Measurements from ENCODE around the gene STK31. TPM values are rescaled to one million over a fixed set of nuclear protein-coding genes. Genes with fewer than 3 reads are reported as not detected.

The STK31 gene
- total RNA-seq, 2 experiments from 2014 or later = 0.20 to 0.30 TPM

DNA sequence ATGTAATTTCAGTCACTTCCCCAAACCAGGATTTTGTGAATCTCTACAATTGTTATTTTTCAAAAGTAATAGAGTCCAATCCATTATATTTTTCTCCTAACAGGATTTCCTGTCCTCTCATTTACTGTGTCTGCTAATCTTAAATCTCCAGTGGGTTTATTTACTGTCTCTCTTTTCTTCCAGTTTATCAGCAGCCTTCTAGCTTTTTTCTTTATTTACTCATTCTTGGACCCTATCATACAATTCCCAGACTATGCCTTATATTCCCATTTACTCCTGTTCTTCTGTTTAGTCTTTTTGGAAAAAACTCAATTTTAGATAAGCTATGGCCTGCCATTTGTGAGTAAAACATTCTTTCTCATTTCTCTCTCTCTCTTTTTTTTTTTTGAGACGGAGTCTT, 94.7 kb downstream of the STK31 start:
- TF ChIP-seq, protein P1, sequence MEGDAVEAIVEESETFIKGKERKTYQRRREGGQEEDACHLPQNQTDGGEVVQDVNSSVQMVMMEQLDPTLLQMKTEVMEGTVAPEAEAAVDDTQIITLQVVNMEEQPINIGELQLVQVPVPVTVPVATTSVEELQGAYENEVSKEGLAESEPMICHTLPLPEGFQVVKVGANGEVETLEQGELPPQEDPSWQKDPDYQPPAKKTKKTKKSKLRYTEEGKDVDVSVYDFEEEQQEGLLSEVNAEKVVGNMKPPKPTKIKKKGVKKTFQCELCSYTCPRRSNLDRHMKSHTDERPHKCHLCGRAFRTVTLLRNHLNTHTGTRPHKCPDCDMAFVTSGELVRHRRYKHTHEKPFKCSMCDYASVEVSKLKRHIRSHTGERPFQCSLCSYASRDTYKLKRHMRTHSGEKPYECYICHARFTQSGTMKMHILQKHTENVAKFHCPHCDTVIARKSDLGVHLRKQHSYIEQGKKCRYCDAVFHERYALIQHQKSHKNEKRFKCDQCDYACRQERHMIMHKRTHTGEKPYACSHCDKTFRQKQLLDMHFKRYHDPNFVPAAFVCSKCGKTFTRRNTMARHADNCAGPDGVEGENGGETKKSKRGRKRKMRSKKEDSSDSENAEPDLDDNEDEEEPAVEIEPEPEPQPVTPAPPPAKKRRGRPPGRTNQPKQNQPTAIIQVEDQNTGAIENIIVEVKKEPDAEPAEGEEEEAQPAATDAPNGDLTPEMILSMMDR (IDR thresholded peaks at IDR 0.05) = no peak
- no peak overlapping the region for H3K27ac Mint-ChIP-seq
- POLR2A ChIA-PET = no interaction called here
- Histone ChIP-seq H3K27ac (ENCODE audit: low read depth in 1 of 2, low read length in 2 of 2) (no peak overlapping the region), H3K4me1 (ENCODE audit: insufficient read depth, low read length) (no peaks in the 10 kb centered on the region), H3K27me3 (ENCODE audit: control insufficient read depth in 1 of 2, insufficient read depth in 2 of 2, low read length in 2 of 2) (no peaks in the 10 kb centered on the region), H3K4me3 (ENCODE audit: low read length) (no peak overlapping the region), H3K36me3 (ENCODE audit: insufficient read depth, low read length) (no peaks in the 10 kb centered on the region), H3K9me3 (ENCODE audit: control insufficient read depth in 1 of 2, insufficient read depth in 1 of 2, low read length in 2 of 2) (no peaks in the 10 kb centered on the region)
- peaks cover 6% of the 10 kb centered on the region for H3K27me3 Mint-ChIP-seq
- CTCF ChIA-PET = interaction anchor here (0.7 kb wide), 1 partner anchor 95 kb away, joined by 3 read pairs; no protein-coding TSS in a partner anchor
- no peaks in the 10 kb centered on the region for H3K36me3 Mint-ChIP-seq (ENCODE audit: low read depth)
- H3K9me3 Mint-ChIP-seq = no peaks in the 10 kb centered on the region
- DNase-seq (no peak), ATAC-seq (ENCODE audit: poor library complexity) (no peak)
- intact Hi-C loops (cut with DNase I, micrococcal nuclease) = no loop called here
- no peaks in the 10 kb centered on the region for H3K4me1 Mint-ChIP-seq (ENCODE audit: low read depth)
- no peak overlapping the region for H3K4me3 Mint-ChIP-seq

DNA sequence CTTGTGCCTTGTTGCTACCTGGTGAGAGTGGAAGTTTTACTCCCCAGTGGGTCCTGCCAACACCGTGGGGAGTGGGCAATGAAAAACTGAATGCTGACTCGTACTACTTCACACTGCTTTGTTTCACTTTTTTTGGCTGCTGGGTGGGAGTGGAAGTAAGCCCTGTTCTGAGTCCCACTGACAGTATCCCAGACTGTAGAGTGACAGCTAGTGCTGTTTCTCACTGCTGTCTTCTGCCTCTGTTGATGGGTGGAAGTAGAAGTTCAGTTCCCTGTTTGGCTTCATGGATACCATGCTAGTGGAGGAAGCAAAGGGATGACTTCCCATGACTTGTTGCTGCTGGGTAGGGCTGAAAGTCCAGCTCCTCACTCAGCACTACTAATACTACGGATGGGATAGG, 98.4 kb downstream of the STK31 start:
- no peak overlapping the region for H3K27ac ChIP-seq (ENCODE audit: low read depth in 1 of 2, low read length in 2 of 2)
- Mint-ChIP-seq H3K4me3 (no peak overlapping the region), H3K27ac (no peak overlapping the region), H3K27me3 (peaks cover 6% of the 10 kb centered on the region), H3K36me3 (ENCODE audit: low read depth) (no peaks in the 10 kb centered on the region), H3K4me1 (ENCODE audit: low read depth) (no peaks in the 10 kb centered on the region), H3K9me3 (peaks cover 12% of the 10 kb centered on the region)
- H3K36me3 ChIP-seq (ENCODE audit: insufficient read depth, low read length) = no peaks in the 10 kb centered on the region
- no peaks in the 10 kb centered on the region for H3K27me3 ChIP-seq (ENCODE audit: control insufficient read depth in 1 of 2, insufficient read depth in 2 of 2, low read length in 2 of 2)
- no peak for DNase-seq
- no peaks in the 10 kb centered on the region for H3K9me3 ChIP-seq (ENCODE audit: control insufficient read depth in 1 of 2, insufficient read depth in 1 of 2, low read length in 2 of 2)
- ChIA-PET POLR2A (no interaction called here), CTCF (no interaction called here)
- no peaks in the 10 kb centered on the region for H3K4me1 ChIP-seq (ENCODE audit: insufficient read depth, low read length)
- intact Hi-C loops (cut with DNase I, micrococcal nuclease) = no loop called here
- TF ChIP-seq, protein P1 (IDR thresholded peaks at IDR 0.05) = no peak
- no peak overlapping the region for H3K4me3 ChIP-seq (ENCODE audit: low read length)
- no peak for ATAC-seq (ENCODE audit: poor library complexity)

DNA sequence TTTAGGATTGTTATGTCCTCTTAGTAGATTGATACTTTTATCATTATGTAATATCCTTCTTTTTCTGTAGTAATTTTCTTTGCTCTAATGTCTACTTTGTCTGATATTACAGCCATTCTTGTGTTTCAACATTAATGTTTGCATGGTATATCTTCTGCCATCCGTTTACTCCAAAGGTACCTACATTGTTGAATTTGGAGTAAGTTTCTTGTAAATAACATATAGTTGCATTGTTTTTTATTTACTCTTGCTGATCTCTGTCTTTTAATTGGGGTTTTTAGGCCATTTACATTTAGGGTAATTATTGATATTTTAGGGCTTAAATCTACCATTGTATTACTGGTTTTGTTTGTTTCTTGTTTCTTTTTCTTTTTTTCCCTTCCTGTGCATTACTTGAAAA, 100.1 kb downstream of the STK31 start:
- Histone ChIP-seq H3K4me3 (ENCODE audit: low read length) (no peak overlapping the region), H3K27ac (ENCODE audit: low read depth in 1 of 2, low read length in 2 of 2) (no peak overlapping the region), H3K27me3 (ENCODE audit: control insufficient read depth in 1 of 2, insufficient read depth in 2 of 2, low read length in 2 of 2) (no peaks in the 10 kb centered on the region), H3K9me3 (ENCODE audit: control insufficient read depth in 1 of 2, insufficient read depth in 1 of 2, low read length in 2 of 2) (no peaks in the 10 kb centered on the region), H3K4me1 (ENCODE audit: insufficient read depth, low read length) (no peaks in the 10 kb centered on the region), H3K36me3 (ENCODE audit: insufficient read depth, low read length) (no peaks in the 10 kb centered on the region)
- POLR2A ChIA-PET = no interaction called here
- DNase-seq = no peak
- Mint-ChIP-seq H3K4me3 (no peak overlapping the region), H3K36me3 (ENCODE audit: low read depth) (no peaks in the 10 kb centered on the region), H3K27me3 (peaks cover 6% of the 10 kb centered on the region), H3K27ac (no peak overlapping the region), H3K4me1 (ENCODE audit: low read depth) (no peaks in the 10 kb centered on the region), H3K9me3 (peaks cover 12% of the 10 kb centered on the region)
- ATAC-seq (ENCODE audit: poor library complexity) = no peak
- TF ChIP-seq, protein P1 (IDR thresholded peaks at IDR 0.05) = no peak
- intact Hi-C loops (cut with DNase I, micrococcal nuclease) = no loop called here
- CTCF ChIA-PET = no interaction called here

All from CD4-positive, alpha-beta T cell (primary cell).